Gastroesophageal sphincter (tissue), 3 donors: ENCODE results near the gene LOC101059915.
"Not testable (repeated sequence)": the region's sequence is repeated elsewhere in the genome, so short reads cannot be mapped to it uniquely, and the experiment has no call there.

Experiments
- EP300 ChIP-seq: sonication (generic); formaldehyde crosslinking; IDR thresholded peaks from one replicate; pipeline ENCODE4 v1.6.1; 2017; ENCODE audit warnings: antibody characterized with exemption, mild to moderate bottlenecking
- POLR2A ChIP-seq, 2 donors: fragments of 450-650 bp; IDR thresholded peaks; one replicate each; pipeline ENCODE4 v1.6.1; 2017; ENCODE audit warnings: antibody characterized with exemption in 2 of 2, mild to moderate bottlenecking in 2 of 2, moderate library complexity in 1 of 2
- POLR2AphosphoS5 ChIP-seq: sonication (generic); formaldehyde crosslinking; IDR thresholded peaks from one replicate; pipeline ENCODE4 v1.6.1; 2017; ENCODE audit warnings: antibody characterized with exemption
- TF ChIP-seq, protein P1 (sequence below), 4 experiments: fragments of 200-600 bp in 2 of 4; fragments of 450-650 bp in 2 of 4; sonication (generic) in 1 of 4; IDR thresholded peaks; one replicate each; pipeline ENCODE4 v1.5.1; 2017 to 2019; ENCODE audit warnings: antibody characterized with exemption in 4 of 4, mild to moderate bottlenecking in 2 of 4, moderate library complexity in 2 of 4

- not testable (repeated sequence) for TF ChIP-seq POLR2AphosphoS5; POLR2A (IDR thresholded peaks at IDR 0.05); EP300
- TF ChIP-seq, protein P1, sequence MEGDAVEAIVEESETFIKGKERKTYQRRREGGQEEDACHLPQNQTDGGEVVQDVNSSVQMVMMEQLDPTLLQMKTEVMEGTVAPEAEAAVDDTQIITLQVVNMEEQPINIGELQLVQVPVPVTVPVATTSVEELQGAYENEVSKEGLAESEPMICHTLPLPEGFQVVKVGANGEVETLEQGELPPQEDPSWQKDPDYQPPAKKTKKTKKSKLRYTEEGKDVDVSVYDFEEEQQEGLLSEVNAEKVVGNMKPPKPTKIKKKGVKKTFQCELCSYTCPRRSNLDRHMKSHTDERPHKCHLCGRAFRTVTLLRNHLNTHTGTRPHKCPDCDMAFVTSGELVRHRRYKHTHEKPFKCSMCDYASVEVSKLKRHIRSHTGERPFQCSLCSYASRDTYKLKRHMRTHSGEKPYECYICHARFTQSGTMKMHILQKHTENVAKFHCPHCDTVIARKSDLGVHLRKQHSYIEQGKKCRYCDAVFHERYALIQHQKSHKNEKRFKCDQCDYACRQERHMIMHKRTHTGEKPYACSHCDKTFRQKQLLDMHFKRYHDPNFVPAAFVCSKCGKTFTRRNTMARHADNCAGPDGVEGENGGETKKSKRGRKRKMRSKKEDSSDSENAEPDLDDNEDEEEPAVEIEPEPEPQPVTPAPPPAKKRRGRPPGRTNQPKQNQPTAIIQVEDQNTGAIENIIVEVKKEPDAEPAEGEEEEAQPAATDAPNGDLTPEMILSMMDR (IDR thresholded peaks at IDR 0.05), result not testable (repeated sequence)
Observed at GRCh38 chrX:71675636-71676035, 8.3 kb downstream of the LOC101059915 start.
